NCI-H2227 treated with DMSO at 0.1 percent for 48 hours (cell line): ENCODE data around the gene POFUT2.
A peak's percentile ranks its signal among the peaks of the same experiment; 100 is the strongest.
"Not testable (repeated sequence)": the region's sequence is repeated elsewhere in the genome, so short reads cannot be mapped to it uniquely, and the experiment has no call there.

Experiments used
- DNase-seq: peaks from one replicate; lab custom pipeline; 2025; lab: John Stamatoyannopoulos, UW

The POFUT2 gene

DNA sequence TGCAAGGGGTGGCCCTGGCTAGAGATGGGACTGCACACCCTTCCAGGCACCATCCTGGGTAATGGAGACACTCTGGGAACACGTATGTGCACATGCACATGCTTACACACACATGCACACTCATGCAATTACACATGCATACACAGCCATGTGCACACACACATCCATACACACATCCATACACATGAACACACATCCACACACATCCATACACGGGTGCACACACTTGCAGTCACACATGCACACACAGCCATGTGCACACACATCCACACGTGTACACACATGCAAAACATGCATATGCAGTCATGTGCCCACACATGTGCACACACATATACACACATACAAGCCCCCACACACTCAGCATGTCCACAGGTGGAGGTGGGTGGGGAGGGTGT is 22.3 kb upstream of the POFUT2 start:
- DNase-seq: no peak

- no peak for DNase-seq
Observed at GRCh38 chr21:45309069-45309986, 21.6 kb upstream of the POFUT2 start.

DNA sequence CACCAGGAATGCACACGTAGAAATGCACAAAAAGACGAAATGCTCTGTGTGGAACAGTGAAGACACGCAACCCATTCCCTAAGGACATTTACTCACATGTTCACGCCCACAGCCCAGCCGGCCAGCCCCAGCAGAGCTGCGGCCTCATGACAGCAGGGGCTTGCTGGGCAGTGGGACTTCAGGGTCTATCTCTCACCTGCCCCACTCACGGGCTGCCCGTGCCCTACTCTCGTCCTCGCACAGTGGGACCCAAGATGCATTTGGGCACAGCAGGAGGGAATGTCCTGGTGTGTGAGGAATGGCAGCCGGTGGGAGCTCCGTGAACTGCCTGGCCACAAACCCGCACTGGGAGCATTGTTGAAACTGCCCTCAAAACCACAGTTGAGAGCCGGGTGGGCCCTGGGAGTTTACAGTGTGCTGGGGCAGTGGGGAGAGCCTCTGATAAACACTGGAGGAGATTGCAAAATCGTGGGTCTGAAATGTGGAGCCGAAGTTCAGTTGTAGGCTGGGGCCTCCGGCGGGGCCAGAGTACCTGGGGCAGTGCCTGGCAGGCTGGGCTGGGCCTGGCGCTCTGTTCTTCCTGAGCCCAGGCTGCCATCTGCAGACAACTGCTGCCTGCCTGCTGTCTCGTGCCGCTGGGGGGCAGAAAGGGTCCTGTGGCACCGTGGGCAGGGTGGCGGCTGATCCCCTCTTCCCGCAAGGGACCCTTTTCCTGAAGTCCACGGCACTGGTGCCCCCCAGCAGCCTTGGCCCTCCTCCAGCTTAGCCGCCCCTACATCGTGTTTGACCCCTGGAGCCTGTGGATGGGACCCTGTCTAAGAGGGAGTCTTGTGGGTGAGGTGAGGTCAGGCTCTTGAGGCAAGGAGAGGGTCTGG is 20.7 kb upstream of the POFUT2 start:
- DNase-seq: no peak

DNA sequence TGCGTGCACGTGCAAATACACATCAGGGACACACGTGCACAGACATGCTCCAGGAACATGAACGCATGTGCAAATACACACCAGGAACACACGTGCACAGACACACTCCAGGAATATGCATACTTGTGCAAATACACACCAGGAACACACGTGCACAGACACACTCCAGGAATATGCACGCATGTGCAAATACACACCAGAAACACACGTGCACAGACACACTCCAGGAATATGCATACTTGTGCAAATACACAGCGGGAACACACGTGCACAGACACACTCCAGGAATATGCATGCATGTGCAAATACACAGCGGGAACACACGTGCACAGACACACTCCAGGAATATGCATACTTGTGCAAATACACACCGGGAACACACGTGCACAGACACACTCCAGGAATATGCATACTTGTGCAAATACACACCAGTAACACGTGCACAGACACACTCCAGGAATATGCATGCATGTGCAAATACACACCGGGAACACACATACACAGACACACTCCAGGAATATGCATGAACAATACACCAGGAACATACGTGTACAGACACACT is 20.0 kb upstream of the POFUT2 start:
- not testable (repeated sequence) for DNase-seq

DNA sequence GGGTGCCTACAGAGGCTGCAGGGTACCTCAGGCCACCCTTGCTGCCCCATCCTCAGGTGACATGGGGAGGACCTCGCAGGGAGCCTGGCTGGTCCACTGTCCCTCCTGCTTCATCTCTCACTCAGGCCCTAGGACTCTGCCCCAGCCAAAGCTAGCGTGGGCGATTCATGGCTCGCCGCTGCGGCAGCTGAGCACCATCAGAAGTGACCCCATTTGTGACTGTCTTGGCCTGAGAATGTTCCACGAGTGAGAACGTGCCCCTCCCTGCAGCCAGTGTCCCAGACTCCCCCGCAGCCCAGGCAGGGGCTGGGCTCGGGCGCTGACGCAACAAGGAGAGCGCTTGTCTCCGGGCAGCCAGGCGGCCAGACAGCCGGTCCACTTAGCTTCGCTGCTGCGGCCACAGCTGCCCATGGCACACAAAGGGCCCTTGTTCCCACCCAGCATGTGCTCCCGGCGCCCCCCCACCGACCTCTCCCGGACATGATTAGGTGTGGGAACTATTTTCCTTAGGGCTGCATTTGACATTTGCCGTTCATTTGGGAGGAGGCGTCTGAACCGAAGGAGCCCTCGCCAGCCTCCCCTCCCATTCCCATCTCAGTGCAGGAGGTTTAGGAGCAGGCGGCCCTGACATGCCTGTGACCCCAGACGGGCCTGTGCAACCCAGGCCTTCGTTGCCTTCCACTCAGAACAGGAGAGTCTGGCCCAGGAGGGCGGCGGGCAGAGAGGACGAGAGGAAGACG is 19.3 kb upstream of the POFUT2 start:
- DNase-seq: peak; percentile 21

DNA sequence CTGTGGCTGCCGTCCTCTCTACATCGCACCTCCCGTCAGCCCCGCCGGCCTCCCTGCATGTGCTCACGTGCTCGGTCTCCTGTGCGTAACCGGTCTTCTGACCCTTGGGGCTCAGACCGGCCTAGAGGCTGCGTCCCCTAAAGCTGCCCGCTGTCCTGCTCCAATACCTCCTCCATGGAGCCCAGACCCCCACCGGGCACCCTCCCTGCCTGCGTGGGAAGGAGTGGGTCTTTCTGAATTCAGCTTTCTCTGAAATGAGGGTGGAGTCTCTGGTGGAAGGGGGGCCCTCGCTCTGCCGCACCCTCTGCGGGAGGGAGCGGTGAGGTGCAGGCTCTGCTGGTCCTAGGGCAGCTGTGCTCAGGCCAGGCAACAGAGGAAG is 18.7 kb upstream of the POFUT2 start:
- DNase-seq: no peak

- DNase-seq: no peak
Observed at GRCh38 chr21:45305836-45306235, 18.1 kb upstream of the POFUT2 start.

DNA sequence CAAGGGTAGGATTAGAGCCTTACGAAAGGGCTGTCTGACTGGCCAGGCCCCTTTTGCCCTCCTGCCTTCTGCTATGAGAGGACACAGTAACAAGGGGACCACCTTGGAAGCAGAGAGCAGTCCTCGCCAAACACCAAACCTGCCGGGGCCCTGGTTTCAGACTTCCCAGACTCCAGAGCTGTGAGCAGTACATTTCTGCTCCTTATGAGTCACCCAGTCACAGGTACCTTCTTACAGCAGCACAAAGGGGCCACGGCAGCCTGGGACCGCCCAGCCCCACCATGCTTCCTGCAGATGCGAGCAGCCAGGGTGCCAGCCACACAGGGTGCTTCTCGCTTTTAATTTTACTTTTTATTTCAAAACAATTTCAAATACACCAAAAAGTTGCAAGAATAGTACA is 17.2 kb upstream of the POFUT2 start:
- DNase-seq: no peak

- no peak for DNase-seq
Observed at GRCh38 chr21:45304476-45304830, 16.8 kb upstream of the POFUT2 start.

- DNase-seq: no peak
Observed at GRCh38 chr21:45303751-45304475, 16.2 kb upstream of the POFUT2 start.

- no peak for DNase-seq
Observed at GRCh38 chr21:45303091-45303615, 15.5 kb upstream of the POFUT2 start.

GRCh38 chr21:45302082-45303061 is 14.7 kb upstream of the POFUT2 start:
- DNase-seq: no peak

DNA sequence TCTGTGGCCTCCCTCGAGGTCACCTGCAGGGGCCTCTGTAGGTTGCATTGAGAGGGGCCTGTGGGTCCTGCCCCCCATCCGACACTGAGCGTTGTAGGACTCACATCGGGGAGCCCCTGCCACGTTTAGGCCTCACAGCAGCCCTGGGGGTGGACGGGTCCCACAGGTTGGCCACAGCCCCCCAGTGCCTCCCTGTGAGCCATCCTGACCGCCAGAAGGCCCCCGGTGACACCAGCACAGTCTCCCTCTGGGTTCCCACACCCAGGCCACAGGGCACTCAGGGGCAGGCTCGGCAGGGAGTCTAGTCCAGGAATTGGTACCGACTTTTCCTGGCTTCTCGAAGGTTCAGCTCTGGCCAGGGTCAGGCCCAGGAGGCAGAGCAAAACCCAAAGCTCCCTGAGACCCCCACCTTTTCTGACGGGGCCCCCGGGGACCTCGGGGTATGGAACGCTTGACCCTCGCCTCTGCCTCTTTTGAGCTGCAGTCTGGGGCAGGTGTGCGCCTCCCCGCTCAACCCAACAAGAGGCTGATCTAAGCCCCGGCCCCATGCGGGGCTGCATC is 13.9 kb upstream of the POFUT2 start:
- DNase-seq: no peak

DNA sequence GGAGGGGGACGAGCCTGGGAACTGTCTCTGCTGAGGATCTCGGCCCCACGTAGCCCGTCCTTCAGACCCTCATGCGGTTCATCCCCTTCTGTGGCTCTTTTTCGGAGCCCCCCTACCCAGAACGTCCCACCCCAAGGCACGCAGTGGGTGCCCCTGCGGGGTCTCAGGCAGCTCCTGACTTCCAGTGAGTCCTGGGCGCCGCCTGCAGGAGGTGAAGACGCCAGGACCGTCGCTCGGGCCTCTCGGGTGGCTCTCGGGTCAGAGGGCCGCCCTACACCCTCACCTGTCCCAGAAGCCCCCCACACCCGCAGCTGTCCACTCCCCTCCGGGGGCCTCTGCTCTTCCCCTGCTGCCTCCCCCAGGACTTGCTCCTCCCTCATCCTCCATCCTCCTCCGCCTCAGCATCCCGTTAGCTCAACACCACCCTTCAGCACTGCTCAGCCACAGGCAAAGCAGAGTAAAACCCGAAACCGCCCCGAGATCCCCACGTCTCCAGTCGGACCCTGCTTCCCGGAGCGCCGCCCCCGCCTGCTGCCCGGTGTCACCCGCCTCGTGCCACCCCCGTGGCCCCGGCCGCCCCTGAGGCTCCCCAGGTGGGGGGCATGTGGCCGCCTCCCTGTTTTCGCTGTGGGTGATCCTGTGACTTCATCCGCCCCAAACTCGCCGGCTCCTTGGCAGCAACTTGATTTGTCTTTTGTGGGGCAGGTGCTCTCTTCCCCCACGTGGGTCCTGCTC is 13.3 kb upstream of the POFUT2 start:
- DNase-seq: no peak

- DNase-seq: no peak
Observed at GRCh38 chr21:45299864-45300785, 12.4 kb upstream of the POFUT2 start.

DNA sequence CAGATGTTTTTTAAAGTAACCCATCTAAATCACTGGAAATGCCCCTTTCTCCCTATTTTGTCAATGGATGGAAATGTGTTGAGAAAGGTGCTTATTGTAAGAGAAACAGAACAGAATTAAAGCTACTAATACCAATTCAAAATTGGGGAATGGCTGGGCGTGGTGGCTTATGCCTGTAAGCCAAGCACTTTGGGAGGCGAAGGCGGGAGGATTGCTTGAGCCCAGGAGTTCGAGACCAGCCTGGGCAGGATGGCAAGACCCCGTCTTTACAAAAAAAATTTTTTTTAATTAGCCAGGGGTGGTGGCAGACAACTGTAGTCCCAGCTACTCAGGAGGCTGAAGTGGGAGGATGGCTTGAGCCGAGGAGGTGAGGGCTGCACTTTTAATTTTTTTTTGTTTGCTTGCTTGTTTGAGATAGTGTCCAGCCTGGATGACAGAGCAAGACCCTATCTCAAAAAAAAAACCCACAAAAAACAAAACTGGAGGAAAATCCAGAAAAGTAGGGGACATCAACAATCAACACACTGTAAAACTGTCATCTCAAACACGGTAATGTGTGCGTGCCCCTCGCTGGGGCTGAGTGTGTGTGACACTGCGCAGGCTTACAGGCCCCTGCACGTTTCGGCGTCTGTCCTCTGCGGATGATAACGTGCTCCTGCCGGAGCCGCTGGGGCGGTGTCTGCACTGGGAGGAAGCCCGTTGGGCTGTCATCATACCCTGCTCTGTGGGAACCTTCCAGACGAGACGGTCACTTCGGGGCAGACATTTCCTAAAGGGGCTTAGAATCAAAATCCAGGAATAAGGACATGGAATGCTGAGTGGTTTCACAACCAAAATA is 11.6 kb upstream of the POFUT2 start:
- no peak for DNase-seq

DNA sequence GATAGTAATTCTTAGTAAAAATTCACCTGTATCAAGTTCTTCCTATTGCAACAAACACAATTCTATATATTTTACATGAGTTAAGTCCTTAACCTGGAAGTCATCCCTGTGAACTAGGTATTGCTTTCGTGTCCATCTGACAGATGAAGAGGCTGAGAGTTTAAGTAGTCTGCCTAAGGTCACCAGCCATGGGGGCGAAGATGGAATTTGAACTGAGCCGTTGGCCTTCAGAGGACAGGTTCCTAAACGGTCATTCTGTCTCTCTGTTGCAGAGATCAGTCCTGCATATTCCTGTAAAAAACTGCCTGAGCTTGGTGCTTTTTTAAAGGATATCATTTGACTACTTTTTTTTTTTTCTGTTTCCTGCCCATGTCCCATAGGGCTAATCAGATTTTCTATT is 10.2 kb upstream of the POFUT2 start:
- DNase-seq: no peak
